Measurements from ENCODE around the gene TTLL6. TPM values are rescaled to one million over a fixed set of nuclear protein-coding genes. Genes with fewer than 3 reads are reported as not detected.

Gene TTLL6
- total and polyA plus RNA-seq, 2 of the 4 experiments (the other 2 are of a cell fraction): not detected

DNA sequence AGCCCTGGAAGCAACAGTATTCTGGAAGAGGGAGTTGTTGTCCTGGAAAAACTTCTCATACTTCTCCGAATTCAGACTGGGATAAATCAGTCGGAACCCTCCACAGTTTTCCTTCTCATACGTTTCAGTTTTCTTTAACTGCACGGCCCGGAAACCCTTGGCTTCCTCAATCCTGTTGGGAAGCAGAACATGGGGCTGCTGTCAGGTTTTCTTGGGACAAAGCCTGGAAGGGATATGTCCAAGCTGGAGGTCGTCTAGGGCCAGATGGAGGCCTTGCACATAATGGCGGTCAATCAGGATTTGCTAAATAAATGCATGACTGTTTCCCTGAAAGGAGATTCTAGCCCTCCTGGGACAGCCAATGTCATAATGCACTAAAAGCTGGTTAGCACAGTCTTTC lies 29.2 kb downstream of the TTLL6 start:
- ChIA-PET POLR2A (ENCODE audit: unreplicated experiment) (no interaction called here), CTCF (interaction anchor here (1.1 kb wide), 1 partner anchor 23 kb away, joined by 3 read pairs; no protein-coding TSS in a partner anchor)
- in situ Hi-C loops (cut with MboI; ENCODE audit: low sequenced_read_pairs) (loop anchor here (10.0 kb wide), 1 partner anchor 53 kb away; no protein-coding TSS in a partner anchor), dilution Hi-C loops (cut with HindIII; ENCODE audit: low sequenced_read_pairs, unreplicated experiment) (no loop called here), intact Hi-C loops (cut with micrococcal nuclease) (no loop called here)
- Histone ChIP-seq H3K27me3 (ENCODE audit: control insufficient read depth, insufficient read depth, low read length) (peaks cover 62% of the 10 kb centered on the region), H3K36me3 (ENCODE audit: control insufficient read depth, insufficient read depth, low read length) (no peaks in the 10 kb centered on the region), H3K9ac (ENCODE audit: low read depth, low read length) (no peak overlapping the region), H2BK20ac (ENCODE audit: low read depth, low read length) (no peak overlapping the region), H4K91ac (ENCODE audit: insufficient read depth, low read depth, low read length) (no peak overlapping the region), H3K4me2 (ENCODE audit: low read depth, low read length) (no peak overlapping the region), H4K5ac (ENCODE audit: low read depth, low read length) (no peak overlapping the region), H3K4me1 (ENCODE audit: control insufficient read depth, insufficient read depth, low read length) (no peaks in the 10 kb centered on the region), H4K20me1 (ENCODE audit: insufficient read depth, low read length) (no peaks in the 10 kb centered on the region), H3K23ac (ENCODE audit: low read depth, low read length) (no peak overlapping the region), H2BK120ac (ENCODE audit: low read depth, low read length) (no peak overlapping the region), H2BK5ac (ENCODE audit: low read depth, low read length, poor library complexity, severe bottlenecking) (no peak overlapping the region), H3K79me1 (ENCODE audit: low read depth in 1 of 2, low read length in 2 of 2) (no peaks in the 10 kb centered on the region), H2AK5ac (ENCODE audit: low read depth, low read length) (no peak overlapping the region), H3K4ac (ENCODE audit: low read depth, low read length) (no peak overlapping the region), H3K14ac (replicated peaks; ENCODE audit: low read depth, low read length) (no peak overlapping the region), H3K4me3 (ENCODE audit: insufficient read depth, low read depth, low read length) (no peak overlapping the region), H2AFZ (replicated peaks; ENCODE audit: low read length, poor library complexity) (no peak overlapping the region), H3K9me1 (ENCODE audit: insufficient read depth, low read length) (no peaks in the 10 kb centered on the region; the same call in 1 of the 2 replicates), H2BK15ac (ENCODE audit: low read depth, low read length) (no peak overlapping the region), H3K9me3 (ENCODE audit: control insufficient read depth, insufficient read depth, low read length) (no peaks in the 10 kb centered on the region), H4K8ac (ENCODE audit: low read depth in 2 of 2, low read length in 2 of 2) (no peak overlapping the region), H2AK9ac (replicated peaks; ENCODE audit: low read depth, low read length, poor library complexity) (no peak overlapping the region), H3K27ac (ENCODE audit: insufficient read depth, low read length) (no peak overlapping the region), H3K56ac (ENCODE audit: extremely low read depth, insufficient read depth, low read length) (no peak overlapping the region), H3K18ac (ENCODE audit: low read depth, low read length) (no peak overlapping the region)
- DNase-seq (no peak), ATAC-seq (ENCODE audit: low read depth) (no peak)
- TF ChIP-seq, protein P1, sequence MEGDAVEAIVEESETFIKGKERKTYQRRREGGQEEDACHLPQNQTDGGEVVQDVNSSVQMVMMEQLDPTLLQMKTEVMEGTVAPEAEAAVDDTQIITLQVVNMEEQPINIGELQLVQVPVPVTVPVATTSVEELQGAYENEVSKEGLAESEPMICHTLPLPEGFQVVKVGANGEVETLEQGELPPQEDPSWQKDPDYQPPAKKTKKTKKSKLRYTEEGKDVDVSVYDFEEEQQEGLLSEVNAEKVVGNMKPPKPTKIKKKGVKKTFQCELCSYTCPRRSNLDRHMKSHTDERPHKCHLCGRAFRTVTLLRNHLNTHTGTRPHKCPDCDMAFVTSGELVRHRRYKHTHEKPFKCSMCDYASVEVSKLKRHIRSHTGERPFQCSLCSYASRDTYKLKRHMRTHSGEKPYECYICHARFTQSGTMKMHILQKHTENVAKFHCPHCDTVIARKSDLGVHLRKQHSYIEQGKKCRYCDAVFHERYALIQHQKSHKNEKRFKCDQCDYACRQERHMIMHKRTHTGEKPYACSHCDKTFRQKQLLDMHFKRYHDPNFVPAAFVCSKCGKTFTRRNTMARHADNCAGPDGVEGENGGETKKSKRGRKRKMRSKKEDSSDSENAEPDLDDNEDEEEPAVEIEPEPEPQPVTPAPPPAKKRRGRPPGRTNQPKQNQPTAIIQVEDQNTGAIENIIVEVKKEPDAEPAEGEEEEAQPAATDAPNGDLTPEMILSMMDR (conservative IDR thresholded peaks at IDR 0.05; ENCODE audit: low read depth, low read length): no peak
- no peak for TF ChIP-seq CEBPB (IDR thresholded peaks at IDR 0.05; ENCODE audit: low read depth, low read length)
- TF ChIP-seq MXI1 (IDR thresholded peaks at IDR 0.05; ENCODE audit: borderline replicate concordance, low read depth, low read length): no peak
- no peak for TF ChIP-seq FOS (IDR thresholded peaks at IDR 0.05; ENCODE audit: low read depth, low read length)
- TF ChIP-seq, protein P2, sequence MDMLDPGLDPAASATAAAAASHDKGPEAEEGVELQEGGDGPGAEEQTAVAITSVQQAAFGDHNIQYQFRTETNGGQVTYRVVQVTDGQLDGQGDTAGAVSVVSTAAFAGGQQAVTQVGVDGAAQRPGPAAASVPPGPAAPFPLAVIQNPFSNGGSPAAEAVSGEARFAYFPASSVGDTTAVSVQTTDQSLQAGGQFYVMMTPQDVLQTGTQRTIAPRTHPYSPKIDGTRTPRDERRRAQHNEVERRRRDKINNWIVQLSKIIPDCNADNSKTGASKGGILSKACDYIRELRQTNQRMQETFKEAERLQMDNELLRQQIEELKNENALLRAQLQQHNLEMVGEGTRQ (IDR thresholded peaks at IDR 0.05; ENCODE audit: low read depth, low read length): no peak
- no peak for TF ChIP-seq NFE2L2 (IDR thresholded peaks at IDR 0.05; ENCODE audit: low read depth, low read length)
- no peak for TF ChIP-seq RCOR1 (IDR thresholded peaks at IDR 0.05; ENCODE audit: insufficient replicate concordance, low read length)
- no peak for TF ChIP-seq POLR2A (IDR thresholded peaks at IDR 0.05; ENCODE audit: low read depth, low read length)
- TF ChIP-seq, protein P3, sequence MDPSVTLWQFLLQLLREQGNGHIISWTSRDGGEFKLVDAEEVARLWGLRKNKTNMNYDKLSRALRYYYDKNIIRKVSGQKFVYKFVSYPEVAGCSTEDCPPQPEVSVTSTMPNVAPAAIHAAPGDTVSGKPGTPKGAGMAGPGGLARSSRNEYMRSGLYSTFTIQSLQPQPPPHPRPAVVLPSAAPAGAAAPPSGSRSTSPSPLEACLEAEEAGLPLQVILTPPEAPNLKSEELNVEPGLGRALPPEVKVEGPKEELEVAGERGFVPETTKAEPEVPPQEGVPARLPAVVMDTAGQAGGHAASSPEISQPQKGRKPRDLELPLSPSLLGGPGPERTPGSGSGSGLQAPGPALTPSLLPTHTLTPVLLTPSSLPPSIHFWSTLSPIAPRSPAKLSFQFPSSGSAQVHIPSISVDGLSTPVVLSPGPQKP (IDR thresholded peaks at IDR 0.05; ENCODE audit: borderline replicate concordance, low read depth, low read length): no peak
- TF ChIP-seq RAD21 (IDR thresholded peaks at IDR 0.05; ENCODE audit: low read length): no peak
- no TSS peak for BruUV-seq (replicated peaks)
- WGBS, 2 experiments (ENCODE audit: extremely low coverage in 2 of 2, insufficient read length in 1 of 2): 61% methylated on average over 3 of the region's 7 CpGs; no CpG with 5 or more reads in 1 of the 2 experiments
